ENCODE results near the gene ABI2.

Gene ABI2

DNA sequence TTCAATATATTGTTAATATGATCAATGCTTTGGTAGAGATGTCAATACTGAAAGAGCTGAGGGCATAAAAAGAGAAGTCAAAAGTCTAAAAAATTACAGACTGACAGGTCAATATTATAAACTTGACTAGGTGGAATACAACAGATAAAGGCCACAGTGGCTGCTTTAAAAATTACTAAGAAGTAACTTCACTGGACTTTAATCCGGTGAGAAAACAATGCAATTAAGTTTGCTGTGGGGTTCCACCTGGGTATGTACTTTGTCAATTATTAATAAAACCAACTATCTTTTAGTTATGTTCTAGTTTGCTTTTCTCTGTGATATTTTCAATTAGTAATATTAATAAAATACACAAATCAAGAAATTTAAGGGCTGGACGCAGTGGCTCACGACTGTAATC is 162.2 kb downstream of the ABI2 start:
- DNase-seq, result no peak

DNA sequence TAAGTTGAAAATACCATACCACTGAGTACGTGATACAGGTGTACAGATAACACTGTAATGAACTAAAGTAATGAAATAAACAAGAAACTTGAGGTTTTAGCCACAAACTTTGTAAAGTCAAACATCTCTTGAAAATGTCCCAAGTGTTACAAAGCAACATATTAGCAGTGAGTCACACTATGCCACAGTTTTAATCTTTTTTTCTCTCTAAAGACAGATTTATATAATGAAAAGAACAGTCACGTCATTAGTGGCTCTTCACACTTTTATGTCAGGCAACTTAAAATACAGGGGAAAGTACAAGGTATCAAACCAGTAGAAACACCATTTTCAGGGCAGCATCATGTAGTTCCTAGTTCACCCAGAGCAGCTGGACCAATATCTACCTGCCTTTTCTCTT is 164.8 kb downstream of the ABI2 start:
- no peak for DNase-seq

Data from stimulated activated CD4-positive, alpha-beta T cell treated with anti-CD3 and anti-CD28 coated beads, Interleukin-1b, Interleukin-23, amount 100 ng/mL, for 48 hours (primary cell).